HEK293T (cell line): ENCODE data around the gene EEF2K.

Source experiments
- ARNT ChIP-seq: fragments of 450-650 bp; IDR thresholded peaks from 2 replicates; pipeline ENCODE4 v1.6.1; 2017; ENCODE audit warnings: mild to moderate bottlenecking
- BHLHE40 ChIP-seq: fragments of 450-650 bp; IDR thresholded peaks from 2 replicates; pipeline ENCODE4 v1.6.1; 2016; ENCODE audit warnings: mild to moderate bottlenecking, moderate library complexity, borderline replicate concordance
- CTBP1 ChIP-seq: fragments of 450-650 bp; IDR thresholded peaks from 2 replicates; pipeline ENCODE4 v1.6.1; 2016; ENCODE audit warnings: borderline replicate concordance
- ELF4 ChIP-seq: fragments of 450-650 bp; IDR thresholded peaks from 2 replicates; pipeline ENCODE4 v1.6.1; 2017; ENCODE audit warnings: antibody characterized with exemption
- FOXA1 ChIP-seq: fragments of 450-650 bp; IDR thresholded peaks from 2 replicates; pipeline ENCODE4 v1.6.1; 2016; ENCODE audit warnings: mild to moderate bottlenecking
- FOXK2 ChIP-seq: fragments of 450-650 bp; IDR thresholded peaks from 2 replicates; pipeline ENCODE4 v1.6.1; 2016; ENCODE audit warnings: mild to moderate bottlenecking
- FOXM1 ChIP-seq: fragments of 450-650 bp; IDR thresholded peaks from 2 replicates; pipeline ENCODE4 v1.6.1; 2017; ENCODE audit warnings: mild to moderate bottlenecking, borderline replicate concordance
- HDGF ChIP-seq: fragments of 450-650 bp; IDR thresholded peaks from 2 replicates; pipeline ENCODE4 v1.6.1; 2017; ENCODE audit warnings: antibody characterized with exemption, borderline replicate concordance
- SP1 ChIP-seq: fragments of 450-650 bp; IDR thresholded peaks from 2 replicates; pipeline ENCODE4 v1.6.1; 2017
- SUZ12 ChIP-seq: fragments of 450-650 bp; IDR thresholded peaks from 2 replicates; pipeline ENCODE4 v1.6.1; 2016; ENCODE audit warnings: mild to moderate bottlenecking
- TARDBP ChIP-seq: fragments of 450-650 bp; IDR thresholded peaks from 2 replicates; pipeline ENCODE4 v1.6.1; 2016

GRCh38 chr16:22312897-22313781 is 107.1 kb downstream of the EEF2K start:
- TF ChIP-seq CTBP1 (no peak), BHLHE40 (no peak), FOXA1 (no peak), ARNT (no peak), TARDBP (no peak), SP1 (no peak), FOXK2 (no peak), FOXM1 (no peak), HDGF (no peak), SUZ12 (no peak), ELF4 (no peak)
